GM23338 (cell line): ENCODE results near the gene RAD54L. TPM values are rescaled to one million over a fixed set of nuclear protein-coding genes. Genes with fewer than 3 reads are reported as not detected.

Experiments
- ATAC-seq: fragments of 200-7000 bp; cut with Tn5 transposase; 3 replicates; pipeline ENCODE4 v1.9.1; 2020
- DNase-seq: peaks from one replicate; pipeline ENCODE4 v3.0.0-alpha.2; 2015; ENCODE audit warnings: low spot score
- H2AFZ ChIP-seq: fragments of 200-600 bp; sonication (generic); 2 replicates; pipeline ENCODE4 v1.8.0; 2016; ENCODE audit warnings: antibody characterized with exemption, mild to moderate bottlenecking, moderate library complexity
- H3F3A ChIP-seq: fragments of 200-600 bp; sonication (generic); replicated peaks from 2 replicates; pipeline ENCODE4 v1.8.0; 2017; ENCODE audit warnings: antibody characterized with exemption, mixed run types, low read depth
- H3K27ac ChIP-seq: fragments of 200-600 bp; sonication (generic); 2 replicates; pipeline ENCODE4 v1.6.1; 2016; ENCODE audit warnings: low read depth
- H3K27me3 ChIP-seq: fragments of 200-600 bp; sonication (generic); 2 replicates; pipeline ENCODE4 v1.8.0; 2016; ENCODE audit warnings: mild to moderate bottlenecking, mixed run types, moderate library complexity; ENCODE audit not compliant: insufficient read depth
- H3K36me3 ChIP-seq: fragments of 200-600 bp; sonication (generic); 2 replicates; pipeline ENCODE4 v1.8.0; 2016; ENCODE audit warnings: mild to moderate bottlenecking; ENCODE audit not compliant: insufficient read depth
- H3K4me1 ChIP-seq: fragments of 200-600 bp; sonication (generic); 2 replicates; pipeline ENCODE4 v1.8.0; 2016; ENCODE audit warnings: mild to moderate bottlenecking, moderate library complexity; ENCODE audit not compliant: insufficient read depth
- H3K4me2 ChIP-seq: fragments of 200-600 bp; sonication (generic); 2 replicates; pipeline ENCODE4 v1.7.1; 2017; ENCODE audit warnings: mixed run types
- H3K4me3 ChIP-seq: fragments of 200-600 bp; sonication (generic); 2 replicates; pipeline ENCODE4 v1.6.1; 2016; ENCODE audit warnings: mixed run types
- H3K79me2 ChIP-seq: fragments of 200-600 bp; sonication (generic); replicated peaks from 2 replicates; pipeline ENCODE4 v1.8.0; 2017; ENCODE audit warnings: mild to moderate bottlenecking; ENCODE audit not compliant: insufficient read depth
- H3K9me2 ChIP-seq: fragments of 200-600 bp; sonication (generic); 2 replicates; pipeline ENCODE4 v1.8.0; 2017; ENCODE audit not compliant: insufficient read depth
- H4K20me1 ChIP-seq: fragments of 200-600 bp; sonication (generic); replicated peaks from 2 replicates; pipeline ENCODE4 v1.8.0; 2017; ENCODE audit warnings: mild to moderate bottlenecking; ENCODE audit not compliant: insufficient read depth
- H3K27ac Mint-ChIP-seq: 2 replicates; pipeline ENCODE4 v1.8.0; 2020; ENCODE audit warnings: inconsistent platforms, mild to moderate bottlenecking, moderate library complexity, mixed read lengths
- H3K27me3 Mint-ChIP-seq: 3 replicates; pipeline ENCODE4 v1.8.0; 2022; ENCODE audit warnings: low read depth, mild to moderate bottlenecking, moderate library complexity, mixed read lengths, inconsistent platforms; ENCODE audit not compliant: insufficient read depth, poor library complexity
- H3K36me3 Mint-ChIP-seq: 3 replicates; pipeline ENCODE4 v1.8.0; 2021; ENCODE audit warnings: low read depth, mild to moderate bottlenecking, inconsistent platforms, moderate library complexity, mixed read lengths
- H3K4me1 Mint-ChIP-seq: 3 replicates; pipeline ENCODE4 v1.8.0; 2020; ENCODE audit warnings: mild to moderate bottlenecking, inconsistent platforms, mixed read lengths
- H3K4me3 Mint-ChIP-seq: 3 replicates; pipeline ENCODE4 v1.8.0; 2021; ENCODE audit warnings: moderate library complexity, mild to moderate bottlenecking, inconsistent platforms, mixed read lengths
- H3K9me3 Mint-ChIP-seq: 3 replicates; pipeline ENCODE4 v1.8.0; 2020; ENCODE audit warnings: moderate library complexity, mild to moderate bottlenecking, inconsistent platforms, mixed read lengths
- CREB1 ChIP-seq: fragments of 250-450 bp; sonication (Bioruptor Pico); IDR thresholded peaks from 2 replicates; pipeline ENCODE4 v1.5.0; 2020; ENCODE audit warnings: low read depth, mild to moderate bottlenecking, moderate library complexity
- EZH2 ChIP-seq: fragments of 200-600 bp; sonication (generic); IDR thresholded peaks from one replicate; pipeline ENCODE4 v1.8.0; 2017; ENCODE audit warnings: antibody characterized with exemption, mild to moderate bottlenecking, low read depth; ENCODE audit not compliant: unreplicated experiment
- EZH2phosphoT487 ChIP-seq: fragments of 200-600 bp; sonication (generic); IDR thresholded peaks from one replicate; pipeline ENCODE4 v1.8.1; 2018; ENCODE audit warnings: antibody characterized with exemption; ENCODE audit not compliant: unreplicated experiment
- JUNB ChIP-seq: IDR thresholded peaks from one replicate; pipeline ENCODE4 v1.6.1; 2016; ENCODE audit warnings: antibody characterized with exemption; ENCODE audit not compliant: unreplicated experiment
- NANOG ChIP-seq: IDR thresholded peaks from 2 replicates; pipeline ENCODE4 v1.6.1; 2016; ENCODE audit warnings: antibody characterized with exemption, borderline replicate concordance
- POLR2AphosphoS5 ChIP-seq: IDR thresholded peaks from 2 replicates; pipeline ENCODE4 v1.6.1; 2016; ENCODE audit warnings: antibody characterized with exemption, low read depth
- STAT1 ChIP-seq: IDR thresholded peaks from one replicate; pipeline ENCODE4 v1.6.1; 2016; ENCODE audit warnings: antibody characterized with exemption; ENCODE audit not compliant: unreplicated experiment
- ZNF114 ChIP-seq: fragments of 250-450 bp; sonication (Bioruptor Pico); IDR thresholded peaks from 2 replicates; pipeline ENCODE4 v1.5.0; 2020; ENCODE audit warnings: mild to moderate bottlenecking, moderate library complexity
- ZNF331 ChIP-seq: fragments of 250-450 bp; sonication (Bioruptor Pico); IDR thresholded peaks from 2 replicates; pipeline ENCODE4 v1.5.0; 2020; ENCODE audit warnings: low read depth, mild to moderate bottlenecking, moderate library complexity
- polyA plus RNA-seq: library from polyadenylated mRNA; unstranded; fragments of >200 nt; fragmentation: Nextera tagmentation; extraction: Ambion mirVana; gene quantifications from 2 replicates; pipeline ENCODE4 v1.2.1, GENCODE V29; 2016
- total RNA-seq: library from RNA; depleted of rRNA; stranded (reverse); fragments of >200 nt; shearing (Covaris generic); gene quantifications from 2 replicates; pipeline ENCODE4 v1.2.3, GENCODE V29; 2014
- TF ChIP-seq, protein P1 (sequence below): IDR thresholded peaks from 2 replicates; pipeline ENCODE4 v1.6.1; 2016; ENCODE audit warnings: antibody characterized with exemption
- TF ChIP-seq, protein P2 (sequence below): fragments of 250-450 bp; sonication (Bioruptor Pico); IDR thresholded peaks from 2 replicates; pipeline ENCODE4 v1.5.0; 2020; ENCODE audit warnings: mild to moderate bottlenecking, moderate library complexity
- TF ChIP-seq, protein P3 (sequence below), 2 experiments: fragments of 200-600 bp in 1 of 2; sonication (generic) in 1 of 2; conservative IDR thresholded peaks; 2 replicates each; pipeline versions ENCODE4 v1.5.1 to v1.6.1; 2016 to 2017; ENCODE audit warnings: antibody characterized with exemption in 2 of 2, low read depth in 2 of 2, mild to moderate bottlenecking in 2 of 2, moderate library complexity in 1 of 2

Gene RAD54L
- total and polyA plus RNA-seq, 2 experiments from 2014 or later: 26.4 to 48.1 TPM

DNA sequence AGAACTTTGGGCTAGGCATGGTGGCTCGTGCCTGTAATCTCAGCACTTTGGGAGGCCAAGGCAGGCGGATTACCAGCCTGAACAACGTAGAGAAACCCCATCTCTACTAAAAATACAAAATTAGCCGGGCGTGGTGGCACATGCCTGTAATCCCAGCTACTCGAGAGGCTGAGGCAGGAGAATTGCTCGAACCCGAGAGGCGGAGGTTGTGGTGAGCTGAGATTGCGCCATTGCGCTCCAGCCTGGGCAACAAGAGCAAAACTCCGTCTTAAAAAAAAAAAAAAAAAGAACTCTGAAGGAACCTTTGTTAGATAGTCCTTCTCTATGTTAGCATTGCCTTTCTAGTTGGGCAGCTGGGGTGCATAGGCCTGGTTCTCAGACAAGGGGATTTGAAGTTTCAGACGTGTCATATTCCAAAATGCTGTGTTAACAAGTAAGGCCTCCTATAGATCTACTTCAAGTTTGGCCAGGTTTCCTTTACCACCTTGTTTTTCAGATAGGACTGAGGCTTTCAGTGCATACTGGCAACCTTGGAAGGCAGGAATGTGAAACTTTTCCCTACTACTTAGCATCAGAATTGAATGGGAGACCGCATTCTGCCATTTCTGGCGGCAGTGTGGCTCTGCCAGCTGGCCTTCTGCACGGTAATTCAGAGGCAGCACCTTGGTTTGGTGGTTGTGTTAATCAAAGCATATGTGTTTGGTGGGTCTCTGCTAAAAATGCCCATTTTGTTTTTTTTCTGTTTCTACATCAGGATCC, 62.0 kb downstream of the RAD54L start (continued):
- TF ChIP-seq CREB1 (CRISPR knock-in tag): no peak

DNA sequence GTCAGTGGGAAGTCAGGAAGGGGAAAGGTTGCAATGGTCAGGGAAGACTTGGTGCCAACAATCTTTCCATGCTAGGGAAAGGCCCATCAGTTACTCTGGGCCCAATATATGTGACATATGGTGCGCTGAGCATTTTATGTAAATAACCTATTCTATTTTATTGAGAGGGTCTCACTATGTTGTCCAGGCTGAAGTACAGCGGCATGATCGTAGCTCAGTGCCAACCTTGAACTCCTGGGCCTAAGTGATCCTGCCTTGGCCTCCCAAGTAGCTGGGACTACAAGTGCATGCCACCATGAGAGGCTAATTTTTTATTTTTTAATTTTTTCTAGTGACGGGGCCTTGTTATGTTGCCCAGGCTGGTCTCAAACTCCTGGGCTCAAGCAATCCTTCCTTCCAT, 62.8 kb downstream of the RAD54L start:
- H3K4me1 ChIP-seq: peaks cover 32% of the 10 kb centered on the region
- Mint-ChIP-seq H3K9me3 (no peaks in the 10 kb centered on the region), H3K4me3 (no peak overlapping the region), H3K27ac (peak overlapping the region; percentile 80), H3K4me1 (peaks cover 30% of the 10 kb centered on the region), H3K36me3 (peaks cover 87% of the 10 kb centered on the region), H3K27me3 (peaks cover 8% of the 10 kb centered on the region)
- peaks cover 39% of the 10 kb centered on the region for H3F3A ChIP-seq
- no peaks in the 10 kb centered on the region for H3K27me3 ChIP-seq
- H3K4me3 ChIP-seq: no peak overlapping the region
- H3K79me2 ChIP-seq: peaks cover 52% of the 10 kb centered on the region
- H4K20me1 ChIP-seq: peaks cover 55% of the 10 kb centered on the region
- peak overlapping the region; percentile 93 for H3K27ac ChIP-seq
- no peaks in the 10 kb centered on the region for H3K9me2 ChIP-seq
- peak overlapping the region; percentile 23; the same call in 1 of the 2 replicates for H3K4me2 ChIP-seq
- no peak overlapping the region for H2AFZ ChIP-seq
- ATAC-seq: no peak
- H3K36me3 ChIP-seq: peaks cover 66% of the 10 kb centered on the region
- DNase-seq: no peak
- no peak for TF ChIP-seq ZNF114 (CRISPR knock-in tag)
- no peak for TF ChIP-seq JUNB
- no peak for TF ChIP-seq STAT1
- TF ChIP-seq POLR2AphosphoS5: no peak
- TF ChIP-seq, protein P1, sequence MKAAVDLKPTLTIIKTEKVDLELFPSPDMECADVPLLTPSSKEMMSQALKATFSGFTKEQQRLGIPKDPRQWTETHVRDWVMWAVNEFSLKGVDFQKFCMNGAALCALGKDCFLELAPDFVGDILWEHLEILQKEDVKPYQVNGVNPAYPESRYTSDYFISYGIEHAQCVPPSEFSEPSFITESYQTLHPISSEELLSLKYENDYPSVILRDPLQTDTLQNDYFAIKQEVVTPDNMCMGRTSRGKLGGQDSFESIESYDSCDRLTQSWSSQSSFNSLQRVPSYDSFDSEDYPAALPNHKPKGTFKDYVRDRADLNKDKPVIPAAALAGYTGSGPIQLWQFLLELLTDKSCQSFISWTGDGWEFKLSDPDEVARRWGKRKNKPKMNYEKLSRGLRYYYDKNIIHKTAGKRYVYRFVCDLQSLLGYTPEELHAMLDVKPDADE: no peak
- TF ChIP-seq CREB1 (CRISPR knock-in tag): no peak
- no peak for TF ChIP-seq EZH2
- TF ChIP-seq, protein P2, sequence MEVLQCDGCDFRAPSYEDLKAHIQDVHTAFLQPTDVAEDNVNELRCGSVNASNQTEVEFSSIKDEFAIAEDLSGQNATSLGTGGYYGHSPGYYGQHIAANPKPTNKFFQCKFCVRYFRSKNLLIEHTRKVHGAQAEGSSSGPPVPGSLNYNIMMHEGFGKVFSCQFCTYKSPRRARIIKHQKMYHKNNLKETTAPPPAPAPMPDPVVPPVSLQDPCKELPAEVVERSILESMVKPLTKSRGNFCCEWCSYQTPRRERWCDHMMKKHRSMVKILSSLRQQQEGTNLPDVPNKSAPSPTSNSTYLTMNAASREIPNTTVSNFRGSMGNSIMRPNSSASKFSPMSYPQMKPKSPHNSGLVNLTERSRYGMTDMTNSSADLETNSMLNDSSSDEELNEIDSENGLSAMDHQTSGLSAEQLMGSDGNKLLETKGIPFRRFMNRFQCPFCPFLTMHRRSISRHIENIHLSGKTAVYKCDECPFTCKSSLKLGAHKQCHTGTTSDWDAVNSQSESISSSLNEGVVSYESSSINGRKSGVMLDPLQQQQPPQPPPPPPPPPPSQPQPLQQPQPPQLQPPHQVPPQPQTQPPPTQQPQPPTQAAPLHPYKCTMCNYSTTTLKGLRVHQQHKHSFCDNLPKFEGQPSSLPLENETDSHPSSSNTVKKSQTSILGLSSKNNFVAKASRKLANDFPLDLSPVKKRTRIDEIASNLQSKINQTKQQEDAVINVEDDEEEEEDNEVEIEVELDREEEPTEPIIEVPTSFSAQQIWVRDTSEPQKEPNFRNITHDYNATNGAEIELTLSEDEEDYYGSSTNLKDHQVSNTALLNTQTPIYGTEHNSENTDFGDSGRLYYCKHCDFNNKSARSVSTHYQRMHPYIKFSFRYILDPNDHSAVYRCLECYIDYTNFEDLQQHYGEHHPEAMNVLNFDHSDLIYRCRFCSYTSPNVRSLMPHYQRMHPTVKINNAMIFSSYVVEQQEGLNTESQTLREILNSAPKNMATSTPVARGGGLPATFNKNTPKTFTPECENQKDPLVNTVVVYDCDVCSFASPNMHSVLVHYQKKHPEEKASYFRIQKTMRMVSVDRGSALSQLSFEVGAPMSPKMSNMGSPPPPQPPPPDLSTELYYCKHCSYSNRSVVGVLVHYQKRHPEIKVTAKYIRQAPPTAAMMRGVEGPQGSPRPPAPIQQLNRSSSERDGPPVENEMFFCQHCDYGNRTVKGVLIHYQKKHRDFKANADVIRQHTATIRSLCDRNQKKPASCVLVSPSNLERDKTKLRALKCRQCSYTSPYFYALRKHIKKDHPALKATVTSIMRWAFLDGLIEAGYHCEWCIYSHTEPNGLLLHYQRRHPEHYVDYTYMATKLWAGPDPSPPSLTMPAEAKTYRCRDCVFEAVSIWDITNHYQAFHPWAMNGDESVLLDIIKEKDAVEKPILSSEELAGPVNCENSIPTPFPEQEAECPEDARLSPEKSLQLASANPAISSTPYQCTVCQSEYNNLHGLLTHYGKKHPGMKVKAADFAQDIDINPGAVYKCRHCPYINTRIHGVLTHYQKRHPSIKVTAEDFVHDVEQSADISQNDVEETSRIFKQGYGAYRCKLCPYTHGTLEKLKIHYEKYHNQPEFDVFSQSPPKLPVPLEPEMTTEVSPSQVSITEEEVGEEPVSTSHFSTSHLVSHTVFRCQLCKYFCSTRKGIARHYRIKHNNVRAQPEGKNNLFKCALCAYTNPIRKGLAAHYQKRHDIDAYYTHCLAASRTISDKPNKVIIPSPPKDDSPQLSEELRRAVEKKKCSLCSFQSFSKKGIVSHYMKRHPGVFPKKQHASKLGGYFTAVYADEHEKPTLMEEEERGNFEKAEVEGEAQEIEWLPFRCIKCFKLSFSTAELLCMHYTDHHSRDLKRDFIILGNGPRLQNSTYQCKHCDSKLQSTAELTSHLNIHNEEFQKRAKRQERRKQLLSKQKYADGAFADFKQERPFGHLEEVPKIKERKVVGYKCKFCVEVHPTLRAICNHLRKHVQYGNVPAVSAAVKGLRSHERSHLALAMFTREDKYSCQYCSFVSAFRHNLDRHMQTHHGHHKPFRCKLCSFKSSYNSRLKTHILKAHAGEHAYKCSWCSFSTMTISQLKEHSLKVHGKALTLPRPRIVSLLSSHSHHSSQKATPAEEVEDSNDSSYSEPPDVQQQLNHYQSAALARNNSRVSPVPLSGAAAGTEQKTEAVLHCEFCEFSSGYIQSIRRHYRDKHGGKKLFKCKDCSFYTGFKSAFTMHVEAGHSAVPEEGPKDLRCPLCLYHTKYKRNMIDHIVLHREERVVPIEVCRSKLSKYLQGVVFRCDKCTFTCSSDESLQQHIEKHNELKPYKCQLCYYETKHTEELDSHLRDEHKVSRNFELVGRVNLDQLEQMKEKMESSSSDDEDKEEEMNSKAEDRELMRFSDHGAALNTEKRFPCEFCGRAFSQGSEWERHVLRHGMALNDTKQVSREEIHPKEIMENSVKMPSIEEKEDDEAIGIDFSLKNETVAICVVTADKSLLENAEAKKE (CRISPR knock-in tag): no peak
- TF ChIP-seq, protein P3, sequence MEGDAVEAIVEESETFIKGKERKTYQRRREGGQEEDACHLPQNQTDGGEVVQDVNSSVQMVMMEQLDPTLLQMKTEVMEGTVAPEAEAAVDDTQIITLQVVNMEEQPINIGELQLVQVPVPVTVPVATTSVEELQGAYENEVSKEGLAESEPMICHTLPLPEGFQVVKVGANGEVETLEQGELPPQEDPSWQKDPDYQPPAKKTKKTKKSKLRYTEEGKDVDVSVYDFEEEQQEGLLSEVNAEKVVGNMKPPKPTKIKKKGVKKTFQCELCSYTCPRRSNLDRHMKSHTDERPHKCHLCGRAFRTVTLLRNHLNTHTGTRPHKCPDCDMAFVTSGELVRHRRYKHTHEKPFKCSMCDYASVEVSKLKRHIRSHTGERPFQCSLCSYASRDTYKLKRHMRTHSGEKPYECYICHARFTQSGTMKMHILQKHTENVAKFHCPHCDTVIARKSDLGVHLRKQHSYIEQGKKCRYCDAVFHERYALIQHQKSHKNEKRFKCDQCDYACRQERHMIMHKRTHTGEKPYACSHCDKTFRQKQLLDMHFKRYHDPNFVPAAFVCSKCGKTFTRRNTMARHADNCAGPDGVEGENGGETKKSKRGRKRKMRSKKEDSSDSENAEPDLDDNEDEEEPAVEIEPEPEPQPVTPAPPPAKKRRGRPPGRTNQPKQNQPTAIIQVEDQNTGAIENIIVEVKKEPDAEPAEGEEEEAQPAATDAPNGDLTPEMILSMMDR (conservative IDR thresholded peaks at IDR 0.05; ENCODE audit: low read depth in 2 of 2): no peak
- no peak for TF ChIP-seq ZNF331 (CRISPR knock-in tag)
- TF ChIP-seq EZH2phosphoT487: no peak
- TF ChIP-seq NANOG: no peak
